KOPT-K1 (cell line): Measurements from ENCODE around the gene CDK14.

Source experiments
- H3K27ac ChIP-seq: fragments of 200-600 bp; sonication (generic); 2 replicates; pipeline ENCODE4 v1.5.1; 2016; ENCODE audit warnings: antibody characterized with exemption, mild to moderate bottlenecking, low read depth, low read length; ENCODE audit not compliant: poor library complexity, severe bottlenecking
- H3K36me3 ChIP-seq: fragments of 200-600 bp; sonication (generic); 2 replicates; pipeline ENCODE4 v1.5.1; 2017; ENCODE audit warnings: antibody characterized with exemption, mild to moderate bottlenecking, low read length, moderate library complexity; ENCODE audit not compliant: insufficient read depth
- H3K9me3 ChIP-seq: fragments of 200-600 bp; sonication (generic); 2 replicates; pipeline ENCODE4 v1.5.1; 2017; ENCODE audit warnings: antibody characterized with exemption, low read length, mild to moderate bottlenecking; ENCODE audit not compliant: insufficient read depth, poor library complexity, severe bottlenecking

CDK14 gene

DNA sequence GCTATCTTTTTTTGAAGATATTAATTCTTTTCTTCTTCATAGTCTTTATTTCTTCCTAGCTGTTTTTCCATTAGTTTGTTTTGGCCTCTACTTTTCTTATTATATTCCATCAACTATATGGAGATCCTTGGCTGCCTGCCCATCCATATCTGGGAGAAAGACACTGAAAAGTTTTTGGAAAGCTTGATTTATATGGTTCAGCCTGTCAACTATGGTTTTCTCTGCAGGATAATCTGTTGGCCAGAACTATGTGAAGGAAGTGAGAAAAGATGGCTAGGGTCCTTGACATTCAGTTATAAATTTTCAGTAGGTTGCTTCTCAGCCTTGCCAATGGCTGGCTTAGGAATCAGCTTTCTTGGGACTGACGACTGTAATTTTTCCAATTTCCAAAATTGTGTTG, 10.0 kb upstream of the CDK14 start:
- Histone ChIP-seq H3K9me3 (no peaks in the 10 kb centered on the region), H3K27ac (no peak overlapping the region), H3K36me3 (no peaks in the 10 kb centered on the region)

DNA sequence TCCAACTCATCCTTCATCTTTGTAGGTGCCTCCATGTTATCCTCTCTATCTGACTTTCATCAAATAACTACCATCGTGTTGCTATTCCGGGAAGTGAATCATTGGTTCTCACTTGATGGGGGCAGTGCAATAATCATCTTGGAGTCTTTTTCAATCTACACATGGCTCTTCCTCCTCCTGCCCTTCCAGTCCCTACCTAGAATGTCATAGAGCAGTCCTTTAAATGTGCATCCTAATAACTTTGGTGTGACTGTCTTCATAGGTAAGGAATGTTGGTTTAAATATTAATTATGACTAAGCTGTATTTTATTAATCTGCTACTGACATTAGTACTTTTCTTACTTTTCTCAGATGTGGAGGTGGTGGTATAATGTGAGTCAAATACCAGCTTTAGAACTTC, 8.4 kb upstream of the CDK14 start:
- H3K27ac ChIP-seq = no peak overlapping the region
- no peaks in the 10 kb centered on the region for H3K36me3 ChIP-seq

DNA sequence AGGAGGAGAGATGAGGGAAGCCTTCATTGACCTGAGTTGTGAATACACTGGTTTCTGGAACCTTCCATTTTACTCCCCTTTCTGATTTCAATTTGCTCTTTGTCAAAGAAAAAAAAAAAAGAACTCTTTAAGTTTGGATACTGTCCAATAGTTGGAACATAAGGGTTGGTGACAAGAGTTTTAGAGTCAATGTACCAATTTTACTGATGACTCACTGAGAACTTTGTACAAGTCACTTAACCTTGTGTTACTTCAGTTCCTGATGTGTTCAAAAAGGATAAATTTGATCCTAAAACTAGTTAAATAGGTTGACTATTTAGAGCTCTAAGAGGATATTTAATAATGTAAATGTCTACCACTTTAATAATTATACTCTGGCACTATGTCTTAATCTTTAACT, 4.1 kb upstream of the CDK14 start:
- Histone ChIP-seq H3K27ac (no peak overlapping the region), H3K9me3 (no peaks in the 10 kb centered on the region), H3K36me3 (no peaks in the 10 kb centered on the region)

More for the DNA sequence above, 8.4 kb upstream of the CDK14 start:
- H3K9me3 ChIP-seq = no peaks in the 10 kb centered on the region

DNA sequence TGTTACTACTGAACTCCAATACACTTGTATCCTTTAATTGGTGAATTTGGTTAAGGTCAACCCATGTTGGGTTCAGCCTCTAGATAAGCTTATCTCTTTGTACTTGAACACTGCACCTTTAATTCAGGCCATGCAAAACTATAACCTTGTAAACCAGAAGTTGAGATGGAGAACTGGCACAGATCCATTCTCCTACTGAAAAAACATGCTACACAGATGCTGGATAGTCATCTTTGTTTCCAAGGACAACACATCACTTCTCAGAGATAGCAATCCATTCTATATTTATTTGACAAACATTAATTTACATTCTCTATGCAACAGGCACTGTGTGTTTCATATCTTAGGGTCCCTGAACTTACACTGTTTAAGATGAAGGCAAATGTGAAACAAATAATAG, 2.9 kb upstream of the CDK14 start:
- H3K9me3 ChIP-seq = no peaks in the 10 kb centered on the region
- H3K36me3 ChIP-seq = no peaks in the 10 kb centered on the region
- H3K27ac ChIP-seq = no peak overlapping the region

DNA sequence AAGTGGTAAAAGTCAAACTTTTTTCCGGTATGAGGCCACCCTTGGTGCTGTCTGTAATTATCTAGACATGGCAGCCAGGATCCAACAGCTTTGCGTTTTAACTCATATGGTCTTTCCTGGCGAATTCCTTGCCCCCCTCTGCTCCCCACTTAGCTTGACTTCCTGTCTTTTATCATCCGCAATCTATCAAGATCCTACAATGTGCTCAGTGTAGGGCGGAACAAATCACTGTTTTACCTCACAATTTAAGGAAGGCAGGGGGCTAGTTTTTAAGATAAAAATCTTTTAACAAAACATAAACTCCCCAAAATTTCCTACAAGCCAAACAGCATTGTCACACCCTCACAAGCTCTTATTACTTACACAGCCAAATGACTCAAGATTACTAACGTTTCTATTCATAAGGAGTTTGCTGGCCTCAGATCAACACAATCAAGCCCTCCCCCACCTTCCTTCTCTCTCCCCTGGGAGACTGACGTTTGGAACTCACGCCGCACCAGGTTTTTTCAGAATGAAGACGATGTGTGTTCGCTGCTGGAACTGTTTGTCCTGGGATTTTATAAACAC, 1.3 kb upstream of the CDK14 start:
- H3K27ac ChIP-seq = no peak overlapping the region
- no peaks in the 10 kb centered on the region for H3K36me3 ChIP-seq
- no peaks in the 10 kb centered on the region for H3K9me3 ChIP-seq

DNA sequence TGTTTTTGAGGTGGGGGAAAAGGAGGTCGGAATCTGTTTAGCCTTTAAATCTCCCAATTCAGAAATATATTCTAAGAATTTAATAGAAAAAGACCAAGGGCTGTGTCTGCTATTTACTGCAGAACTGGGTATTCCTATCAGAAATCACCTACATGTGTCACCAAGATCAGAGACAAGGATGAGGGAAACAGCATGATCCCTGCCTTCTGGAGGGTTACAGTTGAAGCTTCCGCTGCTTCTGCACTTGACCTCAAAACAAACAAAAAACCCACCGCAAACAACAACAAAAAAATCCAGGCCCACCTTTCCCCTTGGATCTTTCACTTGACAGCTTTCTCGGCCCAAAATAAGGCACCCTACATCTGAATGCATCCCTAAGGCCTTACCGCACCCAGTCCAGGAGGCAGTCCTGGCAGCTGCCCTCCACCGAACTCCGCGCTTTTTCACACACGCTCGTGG, 750 bp upstream of the CDK14 start:
- no peak overlapping the region for H3K27ac ChIP-seq
- no peaks in the 10 kb centered on the region for H3K9me3 ChIP-seq

DNA sequence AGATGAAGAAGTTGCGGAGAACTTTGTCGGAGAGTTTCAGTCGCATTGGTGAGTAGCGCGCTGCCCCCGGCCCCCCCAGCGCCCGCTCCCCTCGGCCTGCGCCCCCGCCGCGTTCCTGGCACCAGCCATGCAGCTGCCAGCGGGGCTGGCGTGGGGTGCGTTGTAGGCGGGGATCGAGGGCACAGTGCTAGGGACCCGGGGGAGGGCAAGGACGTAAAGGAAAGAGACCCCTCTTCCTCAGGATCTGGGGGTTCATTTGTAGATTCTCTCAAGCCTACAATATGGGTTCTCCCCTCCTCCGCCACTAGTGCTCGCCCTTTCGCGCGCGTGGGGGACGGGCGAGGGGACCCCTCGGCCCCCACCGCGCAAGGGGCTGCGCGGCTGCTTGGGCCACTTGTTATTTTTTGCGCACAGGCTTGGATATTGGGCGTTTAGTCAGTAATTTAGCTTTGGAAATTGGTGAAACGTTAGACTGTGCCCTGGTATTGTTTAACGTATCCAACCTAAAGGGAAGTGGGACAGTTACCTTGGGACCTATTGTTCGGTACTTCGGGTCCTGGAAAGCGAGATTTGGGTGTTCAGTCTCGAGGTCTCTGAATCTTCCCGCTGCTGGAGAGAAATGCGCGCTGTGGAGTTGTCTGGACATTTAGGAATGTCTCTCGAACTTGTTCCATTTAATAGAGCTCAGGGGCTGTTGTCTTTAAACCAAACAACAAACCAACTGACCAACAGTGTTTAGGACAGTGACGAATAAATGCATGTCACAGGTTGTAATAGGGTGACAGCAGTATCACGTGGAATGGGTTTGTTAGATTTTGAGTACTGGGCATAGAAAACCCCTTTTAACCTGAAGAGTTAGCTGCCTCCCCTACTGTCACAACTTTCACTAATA, 796 bp downstream of the CDK14 start:
- H3K9me3 ChIP-seq = no peaks in the 10 kb centered on the region
- no peak overlapping the region for H3K27ac ChIP-seq
- H3K36me3 ChIP-seq = no peaks in the 10 kb centered on the region

More for the DNA sequence above, 750 bp upstream of the CDK14 start:
- no peaks in the 10 kb centered on the region for H3K36me3 ChIP-seq

DNA sequence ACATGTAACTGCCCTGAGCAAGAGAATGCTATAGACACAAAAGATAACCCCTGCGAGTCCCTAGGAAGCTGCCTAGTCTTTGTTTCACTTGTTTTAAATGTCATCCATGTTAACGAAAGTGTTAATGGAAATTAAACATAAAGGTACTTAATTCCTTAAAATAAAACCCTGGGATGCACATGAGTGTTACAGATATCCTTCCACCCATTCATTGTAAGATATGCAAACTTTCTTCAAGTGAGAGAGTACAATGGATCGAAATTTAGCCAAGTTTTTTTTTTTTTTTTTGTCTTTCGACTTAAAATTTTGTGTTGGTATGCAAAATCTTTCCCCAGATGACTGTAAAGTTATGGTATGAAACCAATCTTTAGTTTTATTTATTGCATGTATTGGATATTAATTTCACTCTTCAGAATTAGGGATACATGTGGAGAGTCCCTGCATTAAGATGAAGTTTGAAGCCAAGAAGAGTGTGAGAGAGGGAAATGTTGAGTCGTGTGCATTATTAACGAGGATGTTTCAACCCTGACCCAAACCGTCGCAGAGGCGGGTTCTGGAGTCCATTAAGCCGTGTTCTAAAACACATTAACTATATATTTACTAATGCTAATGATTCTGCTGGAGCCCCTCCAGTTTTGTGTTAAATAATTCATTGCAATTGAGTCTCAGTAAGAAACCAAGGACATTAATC, 1.6 kb downstream of the CDK14 start:
- H3K27ac ChIP-seq = no peak overlapping the region
- H3K9me3 ChIP-seq = no peaks in the 10 kb centered on the region
- no peaks in the 10 kb centered on the region for H3K36me3 ChIP-seq

DNA sequence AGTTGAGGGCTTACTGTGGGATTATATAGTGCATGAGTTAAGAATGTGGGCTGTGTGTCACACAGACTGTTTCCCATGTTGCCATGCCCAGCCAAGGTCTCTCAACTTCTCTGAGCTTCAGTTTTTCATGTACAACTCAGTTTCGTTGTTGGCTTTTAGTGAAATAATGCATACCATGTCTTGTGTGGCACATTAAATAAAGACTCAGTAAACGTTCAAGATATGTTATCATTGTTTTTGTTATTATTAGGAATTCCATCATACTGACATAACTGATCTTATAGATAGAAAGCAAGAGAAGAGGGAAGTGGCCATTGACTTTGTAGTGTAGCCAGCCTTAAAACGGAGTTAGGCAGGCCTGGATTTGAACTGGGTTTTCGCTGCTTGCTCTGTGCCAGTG, 2.9 kb downstream of the CDK14 start:
- no peaks in the 10 kb centered on the region for H3K36me3 ChIP-seq
- H3K9me3 ChIP-seq = no peaks in the 10 kb centered on the region
- no peak overlapping the region for H3K27ac ChIP-seq

DNA sequence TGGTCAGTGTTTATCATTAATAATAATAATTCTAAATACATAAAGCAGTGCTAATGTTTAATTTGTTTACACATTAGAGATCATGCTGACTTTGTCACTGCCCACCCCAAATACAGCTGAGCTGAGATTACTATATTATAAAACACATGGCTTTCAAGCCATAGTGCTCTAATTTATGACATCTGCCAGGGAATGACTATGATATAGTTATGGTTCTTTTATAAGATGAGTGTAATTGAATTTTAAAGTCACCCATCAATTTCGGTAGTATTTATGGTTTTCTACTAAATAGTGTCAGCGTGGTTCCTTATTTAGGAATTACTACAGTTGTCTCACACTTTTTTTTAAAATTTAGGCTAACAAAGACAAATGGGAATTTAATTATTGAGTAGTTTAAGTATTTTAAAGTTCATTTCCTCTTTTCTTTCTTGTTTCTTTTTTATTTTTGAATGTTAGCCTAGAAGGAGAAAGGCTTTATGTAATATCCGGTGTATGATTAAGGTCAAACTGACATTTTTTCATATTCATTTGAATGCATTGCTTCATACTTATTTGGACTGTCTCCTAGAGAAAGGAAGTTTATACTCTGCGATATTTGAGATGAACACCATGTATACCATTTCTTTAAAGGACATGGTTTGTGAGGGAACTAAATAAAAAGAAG, 3.9 kb downstream of the CDK14 start:
- Histone ChIP-seq H3K9me3 (no peaks in the 10 kb centered on the region), H3K36me3 (no peaks in the 10 kb centered on the region), H3K27ac (no peak overlapping the region)

DNA sequence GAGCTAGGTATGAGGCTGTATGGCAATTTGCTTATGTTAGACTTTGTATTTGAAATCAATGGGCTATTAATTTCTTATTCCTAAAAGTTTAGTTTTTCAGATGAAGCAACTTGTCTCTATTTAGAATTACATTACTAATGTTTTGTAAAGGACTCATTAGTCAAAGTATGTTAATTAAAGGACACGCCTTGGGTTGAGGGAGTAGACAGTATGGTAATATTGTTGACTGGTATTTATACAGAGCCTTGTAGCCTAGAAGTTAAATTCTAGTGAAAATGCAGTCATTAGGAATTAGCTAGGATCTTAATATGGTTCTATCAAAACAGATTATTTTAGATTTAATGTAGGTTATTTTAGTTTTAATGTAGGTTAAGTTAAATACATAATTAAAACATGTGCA, 6.2 kb downstream of the CDK14 start:
- no peaks in the 10 kb centered on the region for H3K36me3 ChIP-seq
- H3K9me3 ChIP-seq = no peaks in the 10 kb centered on the region
- H3K27ac ChIP-seq = no peak overlapping the region

DNA sequence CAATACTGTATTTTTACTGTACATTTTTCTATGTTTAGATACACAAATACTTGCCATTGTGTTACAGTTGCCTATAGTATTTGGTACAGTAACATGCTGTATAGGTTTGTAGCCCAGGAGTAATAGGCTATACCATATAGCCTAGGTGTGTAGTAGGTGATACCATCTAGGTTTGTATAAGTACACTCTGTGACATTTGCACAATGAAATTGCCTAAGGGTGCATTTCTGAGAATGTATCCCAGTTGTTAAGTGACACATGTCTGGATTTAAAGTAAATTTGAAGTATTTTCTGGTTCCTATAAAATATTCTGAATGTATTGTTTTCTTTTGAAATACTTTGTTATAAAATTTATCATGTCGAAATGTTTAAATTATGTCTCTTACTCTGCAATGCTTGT, 7.2 kb downstream of the CDK14 start:
- no peaks in the 10 kb centered on the region for H3K9me3 ChIP-seq
- no peak overlapping the region for H3K27ac ChIP-seq
- no peaks in the 10 kb centered on the region for H3K36me3 ChIP-seq

DNA sequence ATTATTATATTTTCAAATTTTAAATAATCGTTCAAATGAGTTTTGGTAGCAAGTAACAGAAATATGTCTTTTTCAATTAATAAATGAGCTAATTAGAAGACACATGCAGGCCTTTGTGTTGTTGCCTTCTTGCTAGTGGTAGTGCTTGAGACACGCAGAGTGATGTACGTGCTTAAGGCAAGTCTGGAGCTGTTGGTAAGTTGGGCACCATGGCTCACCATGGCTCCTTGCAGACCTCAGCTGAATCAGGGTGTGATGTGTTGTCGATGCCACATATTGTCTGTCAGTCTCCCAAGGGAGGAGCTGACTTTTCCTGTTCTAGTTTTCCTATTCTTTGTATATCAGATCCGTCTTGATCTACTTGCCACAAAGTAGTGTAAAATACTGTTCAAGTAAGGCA, 8.3 kb downstream of the CDK14 start:
- Histone ChIP-seq H3K9me3 (no peaks in the 10 kb centered on the region), H3K27ac (no peak overlapping the region), H3K36me3 (no peaks in the 10 kb centered on the region)

DNA sequence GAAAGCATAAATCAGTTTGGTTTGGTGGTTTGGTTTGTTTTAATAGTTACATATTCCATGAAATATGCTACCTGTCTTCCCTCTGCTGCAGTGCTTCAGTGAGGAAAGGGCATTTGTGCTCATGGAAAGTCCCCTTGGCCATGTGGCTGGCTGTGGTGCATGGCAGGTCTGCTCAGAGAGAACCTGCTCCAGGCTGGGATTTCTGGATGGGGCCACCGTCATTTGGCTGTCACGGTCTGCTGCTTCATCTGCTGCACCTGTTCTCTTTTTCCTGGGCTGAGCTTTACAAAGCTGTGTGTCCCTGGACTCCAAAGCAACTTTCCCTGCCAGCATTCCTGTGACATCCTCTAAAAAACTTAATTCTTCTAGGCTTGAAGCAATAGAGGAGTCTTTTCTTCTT, 8.9 kb downstream of the CDK14 start:
- no peaks in the 10 kb centered on the region for H3K9me3 ChIP-seq
- no peak overlapping the region for H3K27ac ChIP-seq
- no peaks in the 10 kb centered on the region for H3K36me3 ChIP-seq

DNA sequence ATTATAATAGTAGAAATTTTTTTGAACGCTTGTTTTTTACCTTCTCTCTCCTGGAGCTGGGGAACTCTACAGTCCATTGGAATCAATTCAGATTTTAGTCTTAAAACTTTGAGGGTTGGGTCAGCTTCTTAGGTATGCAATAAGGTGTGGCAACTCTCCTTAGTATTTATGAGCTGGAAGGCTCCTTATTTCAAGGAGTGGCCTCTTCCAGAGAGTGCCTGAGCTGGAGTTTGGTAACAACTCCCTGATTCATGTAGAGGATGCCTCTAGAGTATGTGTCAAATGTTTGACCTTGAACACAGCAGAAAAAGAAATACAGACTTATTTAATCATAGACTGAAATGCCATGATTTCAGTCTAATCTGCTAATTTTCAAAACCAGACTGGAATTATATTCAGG, 11.1 kb downstream of the CDK14 start:
- Histone ChIP-seq H3K9me3 (no peaks in the 10 kb centered on the region), H3K36me3 (no peaks in the 10 kb centered on the region)

More for the DNA sequence above, 11.1 kb downstream of the CDK14 start:
- no peak overlapping the region for H3K27ac ChIP-seq
